ENCODE measurements around the gene GYPC. TPM values are rescaled to one million over a fixed set of nuclear protein-coding genes. Genes with fewer than 3 reads are reported as not detected.
A peak's percentile ranks its signal among the peaks of the same experiment; 100 is the strongest.

GYPC gene
- total RNA-seq (2021) (0.75 TPM in 1 of 2 replicates, not detected in the other), Bru-seq, nascent RNA (percentile 16 among the genes with signal in this experiment), BruChase-seq, experiment 1, labeled RNA remaining after a 2-hour chase (percentile 11 among the genes with signal in this experiment), BruChase-seq, experiment 2, labeled RNA remaining after a 6-hour chase (percentile 9 among the genes with signal in this experiment)
- long read RNA-seq, partial matches to known transcripts = 0 of 1 reads
- long read RNA-seq, other reads (novel, unspliced or antisense) = 0 of 1 reads

DNA sequence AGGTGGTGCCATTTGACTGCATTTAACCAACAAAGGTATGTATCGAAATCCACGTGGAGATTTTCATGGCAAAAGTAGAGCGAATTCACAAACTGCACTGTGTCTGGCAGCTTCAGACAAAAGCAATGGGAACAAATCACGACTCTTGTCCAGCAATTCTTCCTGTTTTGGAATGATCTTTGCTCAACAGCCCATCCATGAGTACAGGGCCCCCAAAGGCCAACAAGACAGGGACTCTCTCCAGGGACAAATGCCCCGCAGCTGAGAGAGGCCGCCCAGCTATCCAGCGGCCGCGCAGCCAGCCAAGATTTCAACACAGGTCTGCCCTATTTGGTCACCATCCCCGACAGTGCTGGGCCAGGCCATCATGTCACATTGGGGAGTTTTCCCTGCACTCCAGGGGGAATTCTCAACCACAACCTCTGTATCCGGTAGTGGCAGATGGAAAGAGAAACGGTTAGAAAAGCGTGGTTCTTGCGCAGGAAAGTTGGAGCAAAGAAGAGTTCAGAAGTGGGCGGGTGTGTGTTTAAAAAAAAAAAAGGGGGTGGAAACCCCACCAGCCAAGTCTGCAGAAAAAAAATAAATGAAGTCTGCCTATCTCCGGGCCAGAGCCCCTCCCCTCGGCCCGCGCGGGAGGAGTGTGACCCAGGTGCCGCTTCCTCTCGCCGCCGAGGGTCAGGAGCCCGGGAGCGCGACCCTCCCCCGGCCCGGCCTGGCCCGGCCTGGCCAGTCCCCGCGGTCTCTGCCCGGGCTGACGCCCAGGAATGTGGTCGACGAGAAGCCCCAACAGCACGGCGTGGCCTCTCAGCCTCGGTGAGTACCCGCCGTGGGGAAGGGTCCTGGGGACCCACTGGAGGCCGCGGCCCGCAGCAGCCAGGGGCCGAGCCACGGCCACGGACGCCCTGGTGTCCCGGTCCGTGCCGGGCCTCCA lies at the start of gene GYPC:
TSS of gene GYPC (plus strand) at position 659 of the 931 bp plus-strand sequence. CDS start at position 765, 106 bp downstream.
- no peak within 1 kb of the TSS for H3K27ac ChIP-seq (ENCODE audit: low read depth, low read length, poor library complexity, severe bottlenecking)
- no peaks in the 10 kb centered on the region for H3K9me3 ChIP-seq (ENCODE audit: low read depth, low read length, poor library complexity, severe bottlenecking)
- BruUV-seq (replicated peaks) = no TSS peak
- peak within 1 kb of the TSS; percentile 33 for H3K4me3 ChIP-seq (ENCODE audit: low read depth, low read length, poor library complexity, severe bottlenecking)
- ChIA-PET POLR2A (ENCODE audit: low non-redundant PET) (no interaction called here), CTCF (interaction anchor here (0.6 kb wide), 1 partner anchor 17 kb away, joined by 8 read pairs; no protein-coding TSS in a partner anchor)
- no peaks in the 10 kb centered on the region for H3K36me3 ChIP-seq (ENCODE audit: insufficient read depth, low read length, poor library complexity, severe bottlenecking)
- H3K27me3 ChIP-seq (replicated peaks; ENCODE audit: insufficient read depth, low read depth, low read length, poor library complexity) = no peaks in the 10 kb centered on the region
- no peak for DNase-seq (ENCODE audit: low spot score)
- no peak for TF ChIP-seq CTCF (conservative IDR thresholded peaks at IDR 0.05; ENCODE audit: low read depth, low read length)
- TF ChIP-seq EZH2 (IDR thresholded peaks at IDR 0.05; ENCODE audit: borderline replicate concordance, low read depth, low read length, poor library complexity, severe bottlenecking) = no peak
- intact Hi-C loops (cut with micrococcal nuclease; ENCODE audit: unreplicated experiment) = no loop called here
- peaks cover 25% of the 10 kb centered on the region for H3K4me1 ChIP-seq (ENCODE audit: insufficient read depth, low read length, poor library complexity, severe bottlenecking)

DNA sequence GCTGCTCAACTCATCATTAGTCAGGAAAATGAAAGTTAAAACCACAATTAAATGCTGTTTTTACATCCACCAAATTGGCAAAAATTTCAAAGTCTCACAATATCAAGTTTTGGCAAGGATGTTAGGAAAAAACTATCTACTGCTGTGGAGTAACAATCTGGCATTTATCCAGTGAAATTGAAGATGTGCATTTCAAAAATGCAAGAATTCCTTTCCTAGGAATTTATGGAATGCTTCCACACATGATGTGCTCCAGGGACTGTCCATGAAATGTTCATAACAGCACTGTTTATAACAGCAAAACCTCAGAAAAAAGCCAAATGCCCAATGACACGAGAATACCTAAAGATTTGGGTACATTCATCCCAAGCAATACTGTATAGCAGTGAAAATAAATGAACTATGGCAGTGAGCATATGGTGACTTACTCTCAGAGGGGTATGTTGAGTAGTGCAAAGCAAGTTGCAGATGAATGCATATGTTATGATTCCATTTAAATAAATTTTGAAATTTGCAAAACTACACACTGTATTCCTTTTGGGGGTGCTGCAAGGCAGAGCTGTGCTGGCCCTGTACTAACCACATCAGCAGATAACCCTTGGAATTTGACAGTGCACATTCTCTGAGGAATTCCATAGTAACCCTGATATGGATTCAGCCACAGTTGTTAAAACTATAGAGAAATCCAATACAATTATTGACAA lies 41.3 kb upstream of the GYPC start:
- H3K27me3 ChIP-seq (replicated peaks; ENCODE audit: insufficient read depth, low read depth, low read length, poor library complexity) = peaks cover 5% of the 10 kb centered on the region
- H3K4me3 ChIP-seq (ENCODE audit: low read depth, low read length, poor library complexity, severe bottlenecking) = no peak overlapping the region
- no peak overlapping the region for H3K27ac ChIP-seq (ENCODE audit: low read depth, low read length, poor library complexity, severe bottlenecking)
- ChIA-PET POLR2A (ENCODE audit: low non-redundant PET) (no interaction called here), CTCF (no interaction called here)
- no peak for TF ChIP-seq EZH2 (IDR thresholded peaks at IDR 0.05; ENCODE audit: borderline replicate concordance, low read depth, low read length, poor library complexity, severe bottlenecking)
- no peak for TF ChIP-seq CTCF (conservative IDR thresholded peaks at IDR 0.05; ENCODE audit: low read depth, low read length)
- no peaks in the 10 kb centered on the region for H3K36me3 ChIP-seq (ENCODE audit: insufficient read depth, low read length, poor library complexity, severe bottlenecking)
- intact Hi-C loops (cut with micrococcal nuclease; ENCODE audit: unreplicated experiment) = no loop called here
- DNase-seq (ENCODE audit: low spot score) = no peak
- H3K9me3 ChIP-seq (ENCODE audit: low read depth, low read length, poor library complexity, severe bottlenecking) = no peaks in the 10 kb centered on the region
- H3K4me1 ChIP-seq (ENCODE audit: insufficient read depth, low read length, poor library complexity, severe bottlenecking) = no peaks in the 10 kb centered on the region
- no TSS peak for BruUV-seq (replicated peaks)

GRCh38 chr2:126616606-126617069 lies 39.3 kb upstream of the GYPC start:
- Histone ChIP-seq H3K27ac (ENCODE audit: low read depth, low read length, poor library complexity, severe bottlenecking) (no peak overlapping the region), H3K36me3 (ENCODE audit: insufficient read depth, low read length, poor library complexity, severe bottlenecking) (no peaks in the 10 kb centered on the region), H3K27me3 (replicated peaks; ENCODE audit: insufficient read depth, low read depth, low read length, poor library complexity) (peaks cover 5% of the 10 kb centered on the region), H3K9me3 (ENCODE audit: low read depth, low read length, poor library complexity, severe bottlenecking) (no peaks in the 10 kb centered on the region), H3K4me3 (ENCODE audit: low read depth, low read length, poor library complexity, severe bottlenecking) (no peak overlapping the region), H3K4me1 (ENCODE audit: insufficient read depth, low read length, poor library complexity, severe bottlenecking) (no peaks in the 10 kb centered on the region)
- intact Hi-C loops (cut with micrococcal nuclease; ENCODE audit: unreplicated experiment) = no loop called here
- no peak for TF ChIP-seq EZH2 (IDR thresholded peaks at IDR 0.05; ENCODE audit: borderline replicate concordance, low read depth, low read length, poor library complexity, severe bottlenecking)
- no peak for TF ChIP-seq CTCF (conservative IDR thresholded peaks at IDR 0.05; ENCODE audit: low read depth, low read length)
- no peak for DNase-seq (ENCODE audit: low spot score)
- BruUV-seq (replicated peaks) = no TSS peak
- POLR2A ChIA-PET (ENCODE audit: low non-redundant PET) = no interaction called here
- CTCF ChIA-PET = no interaction called here

Data from A673 (cell line).